ENCODE measurements around the gene ZFYVE21.

DNA sequence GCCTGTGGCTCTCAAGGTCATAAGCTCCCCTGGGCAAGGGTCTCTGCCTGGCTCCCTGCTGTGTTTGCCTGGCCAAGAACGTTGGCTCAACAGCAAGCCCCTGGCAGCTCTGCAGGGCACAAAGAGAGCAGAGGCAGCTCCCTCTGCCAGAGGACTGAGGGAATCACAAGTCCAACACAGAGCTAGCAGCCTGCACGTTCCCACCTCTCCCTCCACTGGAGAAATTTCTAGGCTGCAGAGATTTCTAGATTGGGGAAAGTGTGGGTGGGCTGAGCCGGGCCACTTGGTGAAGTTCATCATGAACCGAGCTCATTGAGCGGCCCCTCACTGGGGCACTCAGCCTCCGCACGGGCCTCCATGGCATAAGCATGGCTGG lies 19.8 kb downstream of the ZFYVE21 start:
- TF ChIP-seq, protein P1, sequence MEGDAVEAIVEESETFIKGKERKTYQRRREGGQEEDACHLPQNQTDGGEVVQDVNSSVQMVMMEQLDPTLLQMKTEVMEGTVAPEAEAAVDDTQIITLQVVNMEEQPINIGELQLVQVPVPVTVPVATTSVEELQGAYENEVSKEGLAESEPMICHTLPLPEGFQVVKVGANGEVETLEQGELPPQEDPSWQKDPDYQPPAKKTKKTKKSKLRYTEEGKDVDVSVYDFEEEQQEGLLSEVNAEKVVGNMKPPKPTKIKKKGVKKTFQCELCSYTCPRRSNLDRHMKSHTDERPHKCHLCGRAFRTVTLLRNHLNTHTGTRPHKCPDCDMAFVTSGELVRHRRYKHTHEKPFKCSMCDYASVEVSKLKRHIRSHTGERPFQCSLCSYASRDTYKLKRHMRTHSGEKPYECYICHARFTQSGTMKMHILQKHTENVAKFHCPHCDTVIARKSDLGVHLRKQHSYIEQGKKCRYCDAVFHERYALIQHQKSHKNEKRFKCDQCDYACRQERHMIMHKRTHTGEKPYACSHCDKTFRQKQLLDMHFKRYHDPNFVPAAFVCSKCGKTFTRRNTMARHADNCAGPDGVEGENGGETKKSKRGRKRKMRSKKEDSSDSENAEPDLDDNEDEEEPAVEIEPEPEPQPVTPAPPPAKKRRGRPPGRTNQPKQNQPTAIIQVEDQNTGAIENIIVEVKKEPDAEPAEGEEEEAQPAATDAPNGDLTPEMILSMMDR (IDR thresholded peaks at IDR 0.05), result no peak
- no peak for TF ChIP-seq POLR2A (IDR thresholded peaks at IDR 0.05)
